RWPE2 (cell line): Measurements from ENCODE around the gene KIF26A.
A peak's percentile ranks its signal among the peaks of the same experiment; 100 is the strongest.

Experiments
- ATAC-seq: fragments of 200-7000 bp; cut with Tn5 transposase; 3 replicates; pipeline ENCODE4 v1.9.1; 2021; ENCODE audit warnings: low read depth
- DNase-seq: peaks from one replicate; pipeline ENCODE4 v3.0.0-alpha.2; 2020; ENCODE audit warnings: low spot score
- H3K27ac ChIP-seq: fragments of 450-650 bp; 2 replicates; pipeline ENCODE4 v1.5.1; 2017; ENCODE audit warnings: mild to moderate bottlenecking; ENCODE audit not compliant: poor library complexity, severe bottlenecking
- H3K27me3 ChIP-seq: fragments of 250-450 bp; sonication (Bioruptor Pico); 2 replicates; pipeline ENCODE4 v1.5.1; 2021; ENCODE audit warnings: mild to moderate bottlenecking, moderate library complexity; ENCODE audit not compliant: insufficient read depth, poor library complexity, severe bottlenecking
- H3K36me3 ChIP-seq: fragments of 250-450 bp; sonication (Bioruptor Pico); 2 replicates; pipeline ENCODE4 v1.5.1; 2020; ENCODE audit warnings: low read depth, mild to moderate bottlenecking, moderate library complexity
- H3K4me1 ChIP-seq: fragments of 250-450 bp; sonication (Bioruptor Pico); 2 replicates; pipeline ENCODE4 v1.5.1; 2021; ENCODE audit warnings: mild to moderate bottlenecking, moderate library complexity; ENCODE audit not compliant: insufficient read depth, poor library complexity, severe bottlenecking
- H3K4me3 ChIP-seq: fragments of 250-450 bp; sonication (Bioruptor Pico); 2 replicates; pipeline ENCODE4 v1.5.1; 2021; ENCODE audit warnings: mild to moderate bottlenecking, moderate library complexity; ENCODE audit not compliant: severe bottlenecking
- H3K9me3 ChIP-seq: fragments of 250-450 bp; sonication (Bioruptor Pico); 2 replicates; pipeline ENCODE4 v1.5.1; 2021; ENCODE audit warnings: mild to moderate bottlenecking, moderate library complexity; ENCODE audit not compliant: severe bottlenecking
- CTCF ChIP-seq: fragments of 450-650 bp; IDR thresholded peaks from one replicate; pipeline ENCODE4 v1.5.1; 2017; ENCODE audit warnings: mild to moderate bottlenecking, moderate library complexity; ENCODE audit not compliant: poor library complexity, severe bottlenecking

The KIF26A gene

GRCh38 chr14:104138098-104138717 lies at the start of gene KIF26A:
TSS of gene KIF26A (plus strand) at chr14:104138587. CDS start at chr14:104138723, 136 bp downstream.
- peak; percentile 73 for DNase-seq
- no peaks in the 10 kb centered on the region for H3K4me1 ChIP-seq

GRCh38 chr14:104090071-104090748 lies 48.2 kb upstream of the KIF26A start:
- DNase-seq (no peak), ATAC-seq (no peak)
- H3K4me1 ChIP-seq = no peaks in the 10 kb centered on the region
- no peaks in the 10 kb centered on the region for H3K36me3 ChIP-seq
- TF ChIP-seq CTCF = no peak
- H3K27ac ChIP-seq = no peak overlapping the region
- peaks cover 8% of the 10 kb centered on the region for H3K27me3 ChIP-seq
- H3K9me3 ChIP-seq = no peaks in the 10 kb centered on the region
- H3K4me3 ChIP-seq = no peak overlapping the region

More at GRCh38 chr14:104138098-104138717, at the start of gene KIF26A:
- no peaks in the 10 kb centered on the region for H3K9me3 ChIP-seq
- no peak within 1 kb of the TSS for H3K27ac ChIP-seq
- peak; percentile 30 for ATAC-seq
- peak within 1 kb of the TSS; percentile 39 for H3K4me3 ChIP-seq
- H3K27me3 ChIP-seq = peaks cover 65% of the 10 kb centered on the region
- H3K36me3 ChIP-seq = no peaks in the 10 kb centered on the region
- TF ChIP-seq CTCF = no peak

DNA sequence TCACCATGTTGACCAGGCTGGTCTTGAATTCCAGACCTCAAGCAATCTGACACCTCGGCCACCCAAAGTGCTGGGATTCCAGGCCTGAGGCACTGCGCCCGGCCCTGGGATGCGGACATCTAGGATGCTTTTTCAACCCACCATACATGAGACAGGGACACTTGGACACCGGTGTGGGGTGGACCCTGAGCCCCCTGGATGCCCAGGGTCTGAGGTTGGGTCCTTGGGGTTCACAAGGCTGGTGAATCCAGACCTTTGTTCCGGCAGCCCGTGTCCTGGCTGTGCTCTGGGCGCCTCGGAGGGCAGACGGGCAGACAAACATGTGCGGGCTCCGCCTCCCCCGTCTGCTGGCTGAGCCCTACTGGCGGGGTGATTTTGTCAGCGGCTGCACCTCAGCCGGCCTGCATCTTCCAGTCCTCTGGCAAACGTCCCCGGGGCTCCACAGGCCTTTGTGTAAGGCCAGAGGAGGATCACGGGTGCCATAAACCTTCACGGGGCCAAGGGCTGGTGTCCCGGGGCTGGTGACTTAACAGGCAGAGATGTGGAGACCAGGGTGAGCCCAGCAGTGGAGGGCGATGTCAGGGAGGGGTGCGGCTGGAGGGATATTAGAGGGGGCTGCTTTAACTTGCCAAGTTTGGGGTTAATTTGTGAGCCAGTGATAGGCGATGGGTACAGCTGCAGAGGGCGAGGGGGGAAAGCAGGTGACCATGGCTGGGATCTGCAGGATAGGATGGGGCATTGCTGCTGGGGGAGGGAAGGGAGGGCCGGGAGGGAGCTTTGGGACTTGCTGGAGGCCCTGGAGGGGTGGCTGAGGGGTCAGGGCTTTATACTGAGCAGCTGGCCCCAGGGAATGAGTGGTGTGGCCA lies 47.1 kb upstream of the KIF26A start:
- ATAC-seq (no peak), DNase-seq (no peak)
- no peak overlapping the region for H3K27ac ChIP-seq
- TF ChIP-seq CTCF = no peak
- H3K36me3 ChIP-seq = no peaks in the 10 kb centered on the region
- no peaks in the 10 kb centered on the region for H3K4me1 ChIP-seq
- H3K9me3 ChIP-seq = no peaks in the 10 kb centered on the region
- H3K27me3 ChIP-seq = peaks cover under 1% of the 10 kb centered on the region
- no peak overlapping the region for H3K4me3 ChIP-seq

GRCh38 chr14:104091927-104092771 lies 46.2 kb upstream of the KIF26A start:
- no peak for TF ChIP-seq CTCF
- Histone ChIP-seq H3K27ac (no peak overlapping the region), H3K9me3 (no peaks in the 10 kb centered on the region), H3K36me3 (no peaks in the 10 kb centered on the region), H3K4me1 (no peaks in the 10 kb centered on the region), H3K27me3 (no peaks in the 10 kb centered on the region), H3K4me3 (no peak overlapping the region)
- no peak for ATAC-seq
- no peak for DNase-seq
